HEK293 (cell line): ENCODE results near the gene DMD.

Experiments used
- CTCF ChIA-PET: fragments of 350-600 bp; formaldehyde crosslinking; extraction: SDS; loops from one replicate; lab custom pipeline; 2021; ENCODE audit warnings: antibody characterized with exemption; lab: Yijun Ruan, JAX
- POLR2A ChIA-PET: fragments of 300-600 bp; formaldehyde crosslinking; extraction: SDS; loops from one replicate; lab custom pipeline; 2020; ENCODE audit warnings: antibody characterized with exemption, inconsistent platforms; lab: Yijun Ruan, JAX
- H3K27ac ChIP-seq: fragments of 200-500 bp; sonication (Bioruptor generic); 2 replicates; pipeline ENCODE4 v1.5.1; 2014; ENCODE audit warnings: low read depth, low read length, control low read depth, inconsistent platforms; ENCODE audit errors: extremely low read depth
- H3K36me3 ChIP-seq, 2 experiments: fragments of 200-500 bp in 1 of 2; sonication (Bioruptor generic) in 1 of 2; 1 replicate in 1 of 2; 2 replicates in 1 of 2; pipeline ENCODE4 v1.5.1; 2014 to 2017; ENCODE audit warnings: inconsistent platforms in 2 of 2, low read length in 2 of 2; ENCODE audit not compliant: control insufficient read depth in 2 of 2, insufficient read depth in 1 of 2
- H3K4me1 ChIP-seq: fragments of 200-500 bp; sonication (Bioruptor generic); 2 replicates; pipeline ENCODE4 v1.5.1; 2014; ENCODE audit warnings: mild to moderate bottlenecking, low read length, inconsistent platforms; ENCODE audit not compliant: control insufficient read depth, insufficient read depth
- H3K4me3 ChIP-seq: 2 replicates; pipeline ENCODE4 v1.5.1; 2011; ENCODE audit warnings: low read depth, mild to moderate bottlenecking, control low read depth, low read length, moderate library complexity
- H3K9me3 ChIP-seq: fragments of 200-500 bp; sonication (Bioruptor generic); 2 replicates; pipeline ENCODE4 v1.5.1; 2014; ENCODE audit warnings: low read depth, low read length, inconsistent platforms; ENCODE audit not compliant: control insufficient read depth, insufficient read depth
- GFI1B ChIP-seq: fragments of 450-650 bp; formaldehyde crosslinking; IDR thresholded peaks from 2 replicates; pipeline ENCODE4 v1.5.1; 2016; ENCODE audit warnings: missing biosample characterization, missing genetic modification characterization
- GLIS1 ChIP-seq: fragments of 450-650 bp; formaldehyde crosslinking; IDR thresholded peaks from 2 replicates; pipeline ENCODE4 v1.5.1; 2016; ENCODE audit warnings: missing biosample characterization, missing genetic modification characterization
- MEIS1 ChIP-seq: sonication (generic); formaldehyde crosslinking; IDR thresholded peaks from 2 replicates; pipeline ENCODE4 v1.8.1; 2022; ENCODE audit warnings: missing genetic modification reagents, mild to moderate bottlenecking, borderline replicate concordance
- MZF1 ChIP-seq: fragments of 450-650 bp; formaldehyde crosslinking; IDR thresholded peaks from 2 replicates; pipeline ENCODE4 v1.5.1; 2017; ENCODE audit warnings: missing biosample characterization, missing genetic modification characterization, borderline replicate concordance
- OVOL3 ChIP-seq: fragments of 450-650 bp; formaldehyde crosslinking; IDR thresholded peaks from 2 replicates; pipeline ENCODE4 v1.5.1; 2016; ENCODE audit warnings: missing biosample characterization, missing genetic modification characterization
- PBX3 ChIP-seq: sonication (generic); formaldehyde crosslinking; IDR thresholded peaks from 2 replicates; pipeline ENCODE4 v1.8.1; 2022; ENCODE audit warnings: mild to moderate bottlenecking, moderate library complexity, missing genetic modification reagents
- SALL2 ChIP-seq: fragments of 450-650 bp; formaldehyde crosslinking; IDR thresholded peaks from 2 replicates; pipeline ENCODE4 v1.5.0; 2017; ENCODE audit warnings: missing biosample characterization, mild to moderate bottlenecking, missing genetic modification characterization, borderline replicate concordance
- ZBTB20 ChIP-seq: fragments of 450-650 bp; formaldehyde crosslinking; IDR thresholded peaks from 2 replicates; pipeline ENCODE4 v1.5.1; 2016; ENCODE audit warnings: missing biosample characterization, missing genetic modification characterization
- ZEB2 ChIP-seq: fragments of 450-650 bp; formaldehyde crosslinking; IDR thresholded peaks from 2 replicates; pipeline ENCODE4 v1.5.1; 2016; ENCODE audit warnings: missing biosample characterization, missing genetic modification characterization
- ZNF114 ChIP-seq: fragments of 450-650 bp; formaldehyde crosslinking; IDR thresholded peaks from 2 replicates; pipeline ENCODE4 v1.5.0; 2017; ENCODE audit warnings: missing biosample characterization, missing genetic modification characterization
- ZNF18 ChIP-seq: fragments of 450-650 bp; formaldehyde crosslinking; IDR thresholded peaks from 2 replicates; pipeline ENCODE4 v1.5.1; 2016; ENCODE audit warnings: missing biosample characterization, missing genetic modification characterization
- ZNF19 ChIP-seq: fragments of 450-650 bp; formaldehyde crosslinking; IDR thresholded peaks from 2 replicates; pipeline ENCODE4; 2016; ENCODE audit warnings: missing biosample characterization, missing genetic modification characterization, low read depth
- ZNF302 ChIP-seq: fragments of 450-650 bp; formaldehyde crosslinking; IDR thresholded peaks from 2 replicates; pipeline ENCODE4 v1.5.1; 2016; ENCODE audit warnings: missing biosample characterization, missing genetic modification characterization, low read depth
- ZNF324 ChIP-seq: fragments of 450-650 bp; formaldehyde crosslinking; IDR thresholded peaks from 2 replicates; pipeline ENCODE4 v1.5.1; 2016; ENCODE audit warnings: missing biosample characterization, missing genetic modification characterization
- ZNF350 ChIP-seq: fragments of 450-650 bp; formaldehyde crosslinking; IDR thresholded peaks from 2 replicates; pipeline ENCODE4 v1.5.0; 2017; ENCODE audit warnings: missing biosample characterization, mild to moderate bottlenecking, missing genetic modification characterization
- ZNF391 ChIP-seq: fragments of 450-650 bp; formaldehyde crosslinking; IDR thresholded peaks from 2 replicates; pipeline ENCODE4 v1.5.1; 2016; ENCODE audit warnings: low read depth, missing biosample characterization, missing genetic modification characterization, borderline replicate concordance
- ZNF416 ChIP-seq: fragments of 450-650 bp; formaldehyde crosslinking; IDR thresholded peaks from 2 replicates; pipeline ENCODE4 v1.5.1; 2016; ENCODE audit warnings: missing biosample characterization, missing genetic modification characterization
- ZNF610 ChIP-seq: fragments of 450-650 bp; formaldehyde crosslinking; IDR thresholded peaks from 2 replicates; pipeline ENCODE4 v1.5.1; 2016; ENCODE audit warnings: missing biosample characterization, missing genetic modification characterization, borderline replicate concordance
- ZNF639 ChIP-seq: fragments of 450-650 bp; formaldehyde crosslinking; IDR thresholded peaks from 2 replicates; pipeline ENCODE4 v1.5.1; 2016; ENCODE audit warnings: missing biosample characterization, missing genetic modification characterization
- ZNF645 ChIP-seq: fragments of 450-650 bp; formaldehyde crosslinking; IDR thresholded peaks from 2 replicates; pipeline ENCODE4; 2016; ENCODE audit warnings: missing biosample characterization, missing genetic modification characterization
- ZNF664 ChIP-seq: fragments of 450-650 bp; formaldehyde crosslinking; IDR thresholded peaks from 2 replicates; pipeline ENCODE4 v1.5.1; 2016; ENCODE audit warnings: missing biosample characterization, missing genetic modification characterization
- ZNF670 ChIP-seq: fragments of 450-650 bp; formaldehyde crosslinking; IDR thresholded peaks from 2 replicates; pipeline ENCODE4 v1.5.1; 2016; ENCODE audit warnings: missing biosample characterization, missing genetic modification characterization, low read depth
- ZNF677 ChIP-seq: fragments of 450-650 bp; IDR thresholded peaks from 2 replicates; pipeline ENCODE4 v1.5.0; 2018; ENCODE audit warnings: missing biosample characterization, mild to moderate bottlenecking, missing genetic modification characterization, moderate library complexity
- ZNF704 ChIP-seq: fragments of 450-650 bp; formaldehyde crosslinking; IDR thresholded peaks from 2 replicates; pipeline ENCODE4 v1.5.1; 2016; ENCODE audit warnings: missing biosample characterization, missing genetic modification characterization
- ZNF707 ChIP-seq: fragments of 450-650 bp; formaldehyde crosslinking; IDR thresholded peaks from 2 replicates; pipeline ENCODE4 v1.5.1; 2016; ENCODE audit warnings: missing biosample characterization, missing genetic modification characterization
- ZSCAN18 ChIP-seq: fragments of 450-650 bp; formaldehyde crosslinking; IDR thresholded peaks from 2 replicates; pipeline ENCODE4 v1.5.1; 2016; ENCODE audit warnings: missing biosample characterization, missing genetic modification characterization

The DMD gene

GRCh38 chrX:33210156-33210555, 1.2 kb downstream of the DMD start:
- no peak for TF ChIP-seq SALL2
- no peak for TF ChIP-seq ZEB2
- TF ChIP-seq ZNF416: no peak
- TF ChIP-seq ZNF19 (tag by site-specific recombination): no peak
- TF ChIP-seq MEIS1 (CRISPR knock-in tag): no peak
- no peak for TF ChIP-seq ZNF302 (tag by site-specific recombination)
- TF ChIP-seq OVOL3 (tag by site-specific recombination): no peak
- TF ChIP-seq ZNF670: no peak
- no peak for TF ChIP-seq ZNF114
- no peak for TF ChIP-seq MZF1 (tag by site-specific recombination)
- TF ChIP-seq ZNF350: no peak
- no peak for TF ChIP-seq GFI1B (tag by site-specific recombination)
- no peak for TF ChIP-seq ZNF664 (tag by site-specific recombination)
- no peak for TF ChIP-seq ZNF704 (tag by site-specific recombination)
- TF ChIP-seq PBX3 (CRISPR knock-in tag): no peak
- Histone ChIP-seq H3K4me3 (no peak overlapping the region), H3K9me3 (no peaks in the 10 kb centered on the region), H3K27ac (no peak overlapping the region), H3K36me3 (no peaks in the 10 kb centered on the region; a peak in 1 of 3 replicates), H3K4me1 (no peaks in the 10 kb centered on the region)
- POLR2A ChIA-PET: no interaction called here
- CTCF ChIA-PET: interaction anchor here (0.6 kb wide), 1 partner anchor 1021 kb away, joined by 5 read pairs; no protein-coding TSS in a partner anchor

GRCh38 chrX:33207056-33207455, 4.3 kb downstream of the DMD start:
- H3K9me3 ChIP-seq: no peaks in the 10 kb centered on the region
- no peak overlapping the region for H3K4me3 ChIP-seq
- H3K36me3 ChIP-seq: no peaks in the 10 kb centered on the region; a peak in 1 of 3 replicates
- TF ChIP-seq ZNF18 (tag by site-specific recombination) (no peak), ZNF610 (tag by site-specific recombination) (no peak), ZSCAN18 (tag by site-specific recombination) (no peak), ZNF391 (no peak), ZBTB20 (tag by site-specific recombination) (no peak), ZNF639 (no peak), GLIS1 (tag by site-specific recombination) (no peak), ZNF645 (no peak), ZNF677 (no peak), ZNF707 (tag by site-specific recombination) (no peak), ZNF324 (tag by site-specific recombination) (no peak)
- TF ChIP-seq, all 188 proteins: peak for 0
- no peaks in the 10 kb centered on the region for H3K4me1 ChIP-seq
- ChIA-PET CTCF (no interaction called here), POLR2A (no interaction called here)
- no peak overlapping the region for H3K27ac ChIP-seq
